Activated naive CD4-positive, alpha-beta T cell treated with Interleukin-2 at 50 U/mL for 16 hours (primary cell): ENCODE data around the gene UGP2.
"Not testable (repeated sequence)": the region's sequence is repeated elsewhere in the genome, so short reads cannot be mapped to it uniquely, and the experiment has no call there.

ENCODE experiments used
- DNase-seq: peaks from one replicate; pipeline ENCODE4 v3.0.0-alpha.2; 2020

Gene UGP2

DNA sequence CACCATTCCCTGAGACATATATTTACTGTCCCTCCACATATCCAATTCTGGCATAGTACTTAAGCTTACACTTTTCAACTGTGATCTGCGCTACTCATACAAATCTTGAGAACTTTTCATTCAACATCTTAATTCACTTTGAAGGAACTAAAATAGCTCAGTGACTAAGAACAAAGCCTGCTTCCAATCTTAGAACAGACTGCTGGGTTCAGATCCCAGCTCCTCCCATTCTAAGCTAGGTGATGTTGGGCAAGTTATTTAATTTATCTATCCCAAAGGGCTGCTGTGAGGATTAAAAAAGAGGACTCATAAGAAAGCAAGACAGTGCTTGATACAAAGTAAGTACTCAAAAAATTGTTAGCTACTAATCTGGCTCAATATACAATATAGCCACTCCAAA lies 57.9 kb downstream of the UGP2 start:
- no peak for DNase-seq

- DNase-seq, result no peak
Observed at GRCh38 chr2:63902149-63902548, 60.5 kb downstream of the UGP2 start.

- DNase-seq, result no peak
Observed at GRCh38 chr2:63903003-63903402, 61.3 kb downstream of the UGP2 start.

DNA sequence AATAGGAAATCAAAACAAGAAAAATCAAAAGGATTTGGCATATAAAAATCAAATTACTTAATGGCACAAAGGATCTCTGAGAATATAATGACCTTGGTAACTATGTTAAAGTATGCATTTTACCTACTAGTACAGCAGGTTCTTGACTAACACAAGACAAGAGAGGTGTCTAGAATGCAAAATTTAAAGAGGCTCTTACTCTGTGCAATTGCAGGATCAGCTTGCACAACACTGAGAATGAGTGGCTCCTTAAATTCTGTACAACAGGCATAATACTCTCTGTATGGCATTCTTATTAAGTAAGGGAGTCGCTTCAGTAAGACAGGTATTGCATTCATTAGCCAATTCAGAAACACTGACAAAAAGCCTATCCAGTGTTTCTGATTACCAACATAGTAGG lies 72.6 kb downstream of the UGP2 start:
- DNase-seq, result no peak

DNA sequence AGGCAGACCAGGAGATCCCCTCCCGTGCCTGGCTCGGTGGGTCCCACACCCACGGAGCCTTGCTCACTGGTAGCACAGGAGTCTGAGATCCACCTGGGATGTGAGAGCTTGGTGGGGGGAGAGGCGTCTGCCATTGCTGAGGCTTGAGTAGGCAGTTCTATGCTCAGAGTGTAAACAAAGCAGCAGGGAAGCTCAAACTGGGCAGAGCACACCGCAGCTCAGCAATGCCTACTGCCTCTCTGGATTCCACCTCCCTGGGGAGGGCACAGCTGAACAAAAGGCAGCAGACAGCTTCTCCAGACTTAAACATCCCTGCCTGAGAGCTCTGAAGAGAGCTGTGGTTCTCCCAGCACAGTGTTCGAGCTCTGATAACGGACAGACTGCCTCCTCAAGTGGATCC lies 85.1 kb downstream of the UGP2 start:
- DNase-seq, result no peak

DNA sequence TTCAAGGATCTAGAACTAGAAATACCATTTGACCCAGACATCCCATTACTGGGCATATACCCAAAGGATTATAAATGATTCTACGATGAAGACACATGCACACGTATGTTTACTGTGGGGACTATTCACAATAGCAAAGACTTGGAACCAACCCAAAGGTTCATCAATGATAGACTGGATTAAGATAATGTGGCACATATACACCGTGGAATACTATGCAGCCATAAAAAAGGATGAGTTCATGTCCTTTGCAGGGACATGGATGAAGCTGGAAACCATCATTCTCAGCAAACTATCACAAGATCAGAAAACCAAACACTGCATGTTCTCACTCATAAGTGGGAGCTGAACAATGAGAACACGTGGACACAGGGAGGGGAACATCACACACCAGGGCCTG lies 90.4 kb downstream of the UGP2 start:
- not testable (repeated sequence) for DNase-seq
